ENCODE data around the gene PKIG.

DNA sequence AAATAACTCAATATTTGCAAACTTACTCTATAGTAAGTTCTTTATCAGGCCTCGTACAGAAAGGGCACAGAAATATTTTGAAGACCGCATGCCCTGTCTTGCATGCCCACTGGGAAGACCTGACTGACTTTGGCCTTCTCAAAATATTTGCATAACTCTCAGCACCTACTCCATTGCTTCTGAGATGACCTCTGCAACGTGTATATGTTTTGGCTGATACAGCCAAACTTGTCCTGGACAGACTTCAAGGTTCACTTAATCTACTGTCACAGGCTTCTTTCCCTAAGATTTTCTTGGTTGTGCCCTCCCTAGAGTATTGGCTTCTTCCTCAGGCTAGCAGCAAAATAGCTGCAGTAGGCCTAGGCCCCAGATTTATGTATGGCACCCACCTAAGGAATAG, 39.0 kb upstream of the PKIG start:
- TF ChIP-seq, protein P1, sequence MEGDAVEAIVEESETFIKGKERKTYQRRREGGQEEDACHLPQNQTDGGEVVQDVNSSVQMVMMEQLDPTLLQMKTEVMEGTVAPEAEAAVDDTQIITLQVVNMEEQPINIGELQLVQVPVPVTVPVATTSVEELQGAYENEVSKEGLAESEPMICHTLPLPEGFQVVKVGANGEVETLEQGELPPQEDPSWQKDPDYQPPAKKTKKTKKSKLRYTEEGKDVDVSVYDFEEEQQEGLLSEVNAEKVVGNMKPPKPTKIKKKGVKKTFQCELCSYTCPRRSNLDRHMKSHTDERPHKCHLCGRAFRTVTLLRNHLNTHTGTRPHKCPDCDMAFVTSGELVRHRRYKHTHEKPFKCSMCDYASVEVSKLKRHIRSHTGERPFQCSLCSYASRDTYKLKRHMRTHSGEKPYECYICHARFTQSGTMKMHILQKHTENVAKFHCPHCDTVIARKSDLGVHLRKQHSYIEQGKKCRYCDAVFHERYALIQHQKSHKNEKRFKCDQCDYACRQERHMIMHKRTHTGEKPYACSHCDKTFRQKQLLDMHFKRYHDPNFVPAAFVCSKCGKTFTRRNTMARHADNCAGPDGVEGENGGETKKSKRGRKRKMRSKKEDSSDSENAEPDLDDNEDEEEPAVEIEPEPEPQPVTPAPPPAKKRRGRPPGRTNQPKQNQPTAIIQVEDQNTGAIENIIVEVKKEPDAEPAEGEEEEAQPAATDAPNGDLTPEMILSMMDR (optimal IDR thresholded peaks at IDR 0.05 in 1 of 3, IDR thresholded peaks at IDR 0.05 in 1 of 3, conservative IDR thresholded peaks at IDR 0.05 in 1 of 3; ENCODE audit: extremely low read depth in 1 of 3, insufficient read depth in 2 of 3, low read length in 3 of 3), result no peak
- TF ChIP-seq EZH2 (IDR thresholded peaks at IDR 0.05; ENCODE audit: low read length), result no peak
